Measurements from ENCODE around the gene ACTR3C.

Gene ACTR3C

DNA sequence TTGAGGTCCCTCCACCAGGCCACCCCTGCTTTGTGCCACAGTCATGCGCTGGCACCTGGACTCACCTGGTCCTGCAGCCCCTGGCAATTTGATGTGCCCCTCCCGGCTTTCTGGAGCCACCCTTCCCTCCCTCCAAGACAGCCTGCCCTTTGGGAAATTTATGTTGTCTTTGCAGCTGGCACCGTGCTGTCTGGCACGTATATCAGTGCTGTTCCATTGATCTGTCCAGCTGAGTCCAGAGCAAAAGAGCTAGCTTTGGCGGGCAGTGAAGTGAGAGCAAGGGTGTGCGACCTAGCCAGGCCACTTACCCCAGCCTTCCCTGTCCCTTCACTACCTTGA lies 12.4 kb upstream of the ACTR3C start:
- no peak for DNase-seq
- no peak for TF ChIP-seq POLR2A (IDR thresholded peaks at IDR 0.05; ENCODE audit: low read length)
- no peak for TF ChIP-seq GATA1 (IDR thresholded peaks at IDR 0.05; ENCODE audit: low read depth, low read length)

DNA sequence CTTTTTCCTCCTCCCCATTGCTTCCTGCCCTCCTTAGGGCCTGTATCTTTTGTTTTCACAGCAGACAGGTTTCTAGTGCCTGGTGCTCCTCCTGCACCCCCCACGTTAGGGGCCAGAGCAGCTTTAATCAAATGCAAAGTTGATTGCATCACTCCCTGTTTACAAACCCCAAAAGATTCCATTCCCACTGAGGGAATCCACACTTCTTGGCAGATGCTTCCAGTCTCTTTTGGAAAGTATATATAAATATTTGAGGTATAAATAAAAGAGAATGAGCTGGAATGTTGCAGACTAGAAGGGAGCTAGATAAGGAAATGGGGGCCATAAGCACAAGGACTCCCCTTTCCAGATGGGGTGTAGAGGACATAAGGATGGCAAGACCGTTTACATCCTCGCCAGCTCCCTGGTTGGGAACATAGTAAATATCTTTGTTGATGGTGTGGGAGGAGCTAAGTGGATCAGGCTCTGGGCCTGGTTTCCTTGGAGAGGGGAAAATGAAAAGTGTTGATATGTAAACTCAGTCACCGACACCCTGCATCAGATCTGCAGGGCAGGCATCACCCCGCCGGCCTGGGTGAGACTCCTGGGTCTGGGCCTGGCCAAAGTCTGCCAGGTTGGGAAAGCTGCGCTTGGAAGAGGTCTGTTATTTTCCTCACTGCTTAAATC lies 11.9 kb upstream of the ACTR3C start:
- TF ChIP-seq GATA1 (IDR thresholded peaks at IDR 0.05; ENCODE audit: low read depth, low read length) = no peak
- no peak for TF ChIP-seq POLR2A (IDR thresholded peaks at IDR 0.05; ENCODE audit: low read length)
- DNase-seq = no peak

DNA sequence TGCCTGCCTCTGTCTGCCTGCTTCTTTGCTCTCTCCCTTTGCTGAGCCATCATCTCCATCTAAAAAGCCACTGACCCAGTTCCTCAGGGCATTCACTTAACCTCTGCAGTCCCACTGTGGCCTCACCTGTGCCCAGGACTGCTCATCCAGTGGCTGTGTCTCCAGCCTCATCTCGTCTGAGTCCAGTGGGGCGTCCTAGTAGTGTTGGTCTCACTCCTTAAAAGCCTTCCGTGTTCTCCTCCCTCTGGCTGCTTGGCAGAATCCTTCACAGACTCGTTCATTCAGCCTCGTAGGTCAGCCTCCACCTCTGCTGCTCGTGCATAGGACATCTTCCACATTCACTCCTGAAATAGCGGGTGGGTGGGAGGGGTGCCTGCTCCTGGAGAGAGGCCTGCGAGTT lies 10.8 kb upstream of the ACTR3C start:
- DNase-seq = no peak
- TF ChIP-seq GATA1 (IDR thresholded peaks at IDR 0.05; ENCODE audit: low read depth, low read length) (no peak), POLR2A (IDR thresholded peaks at IDR 0.05; ENCODE audit: low read length) (no peak)

GRCh38 chr7:150333659-150334058 lies 10.3 kb upstream of the ACTR3C start:
- no peak for DNase-seq
- no peak for TF ChIP-seq POLR2A (IDR thresholded peaks at IDR 0.05; ENCODE audit: low read length)
- TF ChIP-seq GATA1 (IDR thresholded peaks at IDR 0.05; ENCODE audit: low read depth, low read length) = no peak

GRCh38 chr7:150332852-150333635 lies 9.7 kb upstream of the ACTR3C start:
- no peak for DNase-seq

GRCh38 chr7:150330211-150330885 lies 7.0 kb upstream of the ACTR3C start:
- no peak for TF ChIP-seq POLR2A (IDR thresholded peaks at IDR 0.05; ENCODE audit: low read length)
- DNase-seq = no peak

More at GRCh38 chr7:150332852-150333635, 9.7 kb upstream of the ACTR3C start:
- no peak for TF ChIP-seq POLR2A (IDR thresholded peaks at IDR 0.05; ENCODE audit: low read length)
- no peak for TF ChIP-seq GATA1 (IDR thresholded peaks at IDR 0.05; ENCODE audit: low read depth, low read length)

DNA sequence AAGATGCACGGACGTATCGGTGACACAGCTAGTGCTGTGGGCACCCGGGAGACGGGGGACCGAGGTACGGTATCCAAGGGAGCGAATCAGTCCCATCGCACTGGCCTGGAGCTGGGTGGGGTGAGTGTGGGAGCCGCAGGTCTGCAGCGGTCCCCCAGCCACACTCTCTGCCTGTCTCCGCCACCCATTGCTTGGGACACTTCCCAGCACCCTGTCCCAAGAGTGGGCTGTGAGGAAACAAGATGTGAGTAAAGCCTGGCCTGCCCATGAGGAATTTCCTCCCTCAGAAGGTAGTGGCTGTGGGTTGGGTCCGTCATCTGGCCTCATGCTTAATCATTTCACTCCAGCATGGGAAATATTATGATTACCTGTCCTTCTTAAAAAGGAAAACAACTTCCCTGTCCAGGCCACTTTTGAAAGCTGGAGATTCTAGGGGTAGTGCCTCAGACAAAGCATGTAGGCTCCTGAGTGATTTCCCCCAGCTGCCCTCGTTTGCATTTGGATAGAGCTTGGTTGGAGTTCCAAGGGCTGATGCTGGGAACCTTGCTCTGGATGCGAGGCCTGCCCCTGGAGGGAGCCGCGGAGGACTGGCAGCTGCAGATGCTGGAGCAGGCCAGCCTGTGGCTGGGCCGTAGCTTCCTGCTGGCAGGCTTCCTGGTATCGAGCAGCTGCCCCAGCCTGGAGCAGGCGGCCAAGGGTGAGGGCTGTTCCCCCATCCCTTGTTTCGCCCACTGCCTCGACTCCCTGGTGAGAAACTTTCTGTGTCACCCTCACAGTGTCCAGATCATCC lies 6.2 kb upstream of the ACTR3C start:
- TF ChIP-seq POLR2A (IDR thresholded peaks at IDR 0.05; ENCODE audit: low read length) (no peak), GATA1 (IDR thresholded peaks at IDR 0.05; ENCODE audit: low read depth, low read length) (no peak)
- DNase-seq = no peak

DNA sequence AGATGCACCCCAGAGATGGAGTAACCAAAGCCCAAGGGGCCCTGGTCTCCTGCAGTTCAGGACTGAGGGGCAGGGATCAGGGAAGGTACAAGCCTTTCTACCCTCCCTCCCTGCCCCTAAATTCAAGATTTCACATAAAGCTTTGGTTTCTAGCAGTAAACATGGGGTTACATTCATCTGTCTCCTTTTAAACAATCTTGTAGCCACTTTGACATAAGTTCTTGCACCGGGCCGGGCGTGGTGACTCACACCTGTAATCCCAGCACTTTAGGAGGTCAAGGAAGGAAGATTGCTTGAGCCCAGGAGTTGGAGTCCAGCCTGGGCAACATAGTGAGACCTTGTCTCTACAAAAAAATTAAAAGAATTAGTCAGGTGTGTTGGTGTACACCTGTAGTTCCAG lies 4.0 kb upstream of the ACTR3C start:
- TF ChIP-seq POLR2A (IDR thresholded peaks at IDR 0.05; ENCODE audit: low read length) (no peak), GATA1 (IDR thresholded peaks at IDR 0.05; ENCODE audit: low read depth, low read length) (no peak)
- DNase-seq = no peak

DNA sequence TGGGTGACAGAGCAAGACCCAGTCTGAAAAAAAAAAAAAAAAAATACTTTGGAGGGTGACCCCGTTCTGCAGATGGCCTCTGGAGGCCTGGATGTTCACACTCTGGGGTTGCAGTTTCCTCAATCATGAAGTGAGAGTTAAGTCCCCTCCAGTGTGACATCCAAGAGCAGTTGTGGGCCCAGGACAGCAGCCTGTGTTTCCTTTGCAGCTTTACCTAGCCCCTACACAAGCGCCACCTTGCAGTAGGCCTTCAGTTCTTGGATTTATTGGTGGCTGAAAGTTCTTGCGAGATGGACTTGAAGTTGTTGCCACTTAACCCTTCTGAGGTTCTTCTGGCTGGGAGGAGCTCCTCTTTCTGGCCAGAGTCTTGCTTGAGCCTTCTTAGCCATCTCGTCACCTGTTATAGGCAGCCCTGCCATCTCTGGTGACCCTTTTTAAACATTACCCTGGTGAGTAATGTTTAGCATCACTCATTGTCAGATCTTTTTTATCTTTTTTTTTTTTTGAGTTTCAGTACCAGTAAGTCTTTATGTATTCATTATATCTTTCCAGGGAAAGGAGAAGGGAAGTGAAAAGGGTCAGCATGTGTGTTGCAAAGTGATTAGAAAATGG lies 3.4 kb upstream of the ACTR3C start:
- TF ChIP-seq POLR2A (IDR thresholded peaks at IDR 0.05; ENCODE audit: low read length) (no peak), GATA1 (IDR thresholded peaks at IDR 0.05; ENCODE audit: low read depth, low read length) (no peak)
- no peak for DNase-seq

DNA sequence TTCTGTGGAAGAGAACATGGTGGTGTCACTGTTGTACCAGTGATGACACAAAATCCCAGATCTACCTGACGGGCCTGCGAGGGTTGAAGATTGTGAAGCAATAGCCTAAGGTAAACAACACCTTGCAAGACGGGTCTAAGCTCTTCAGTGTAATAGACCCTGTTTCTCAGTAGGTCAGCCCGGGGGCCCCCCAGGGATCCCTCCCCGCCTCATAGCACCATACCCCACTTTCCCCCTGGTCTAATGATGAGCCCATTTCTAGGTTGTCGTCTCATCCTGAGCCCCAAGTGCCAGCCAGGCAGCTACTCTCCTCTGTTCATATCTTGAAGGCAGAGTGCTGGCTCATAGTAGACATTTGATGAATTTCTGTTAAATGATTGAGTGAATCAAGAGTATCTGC lies 2.6 kb upstream of the ACTR3C start:
- no peak for DNase-seq
- TF ChIP-seq POLR2A (IDR thresholded peaks at IDR 0.05; ENCODE audit: low read length) (no peak), GATA1 (IDR thresholded peaks at IDR 0.05; ENCODE audit: low read depth, low read length) (no peak)

GRCh38 chr7:150325110-150325611 lies 1.8 kb upstream of the ACTR3C start:
- no peak for TF ChIP-seq POLR2A (IDR thresholded peaks at IDR 0.05; ENCODE audit: low read length)
- no peak for TF ChIP-seq GATA1 (IDR thresholded peaks at IDR 0.05; ENCODE audit: low read depth, low read length)
- no peak for DNase-seq

GRCh38 chr7:150324373-150324961 lies 1.1 kb upstream of the ACTR3C start:
- TF ChIP-seq GATA1 (IDR thresholded peaks at IDR 0.05; ENCODE audit: low read depth, low read length) (no peak), POLR2A (IDR thresholded peaks at IDR 0.05; ENCODE audit: low read length) (no peak)
- DNase-seq = no peak

All from erythroblast (primary cell).